NOMO-1 treated with dmso at 0.1 percent for 144 hours (cell line): Measurements from ENCODE around the gene ZNF787.

Source experiments
- DNase-seq: peaks from one replicate; lab custom pipeline; 2025; ENCODE audit not compliant: unreplicated experiment; lab: John Stamatoyannopoulos, UW

ZNF787 gene

DNA sequence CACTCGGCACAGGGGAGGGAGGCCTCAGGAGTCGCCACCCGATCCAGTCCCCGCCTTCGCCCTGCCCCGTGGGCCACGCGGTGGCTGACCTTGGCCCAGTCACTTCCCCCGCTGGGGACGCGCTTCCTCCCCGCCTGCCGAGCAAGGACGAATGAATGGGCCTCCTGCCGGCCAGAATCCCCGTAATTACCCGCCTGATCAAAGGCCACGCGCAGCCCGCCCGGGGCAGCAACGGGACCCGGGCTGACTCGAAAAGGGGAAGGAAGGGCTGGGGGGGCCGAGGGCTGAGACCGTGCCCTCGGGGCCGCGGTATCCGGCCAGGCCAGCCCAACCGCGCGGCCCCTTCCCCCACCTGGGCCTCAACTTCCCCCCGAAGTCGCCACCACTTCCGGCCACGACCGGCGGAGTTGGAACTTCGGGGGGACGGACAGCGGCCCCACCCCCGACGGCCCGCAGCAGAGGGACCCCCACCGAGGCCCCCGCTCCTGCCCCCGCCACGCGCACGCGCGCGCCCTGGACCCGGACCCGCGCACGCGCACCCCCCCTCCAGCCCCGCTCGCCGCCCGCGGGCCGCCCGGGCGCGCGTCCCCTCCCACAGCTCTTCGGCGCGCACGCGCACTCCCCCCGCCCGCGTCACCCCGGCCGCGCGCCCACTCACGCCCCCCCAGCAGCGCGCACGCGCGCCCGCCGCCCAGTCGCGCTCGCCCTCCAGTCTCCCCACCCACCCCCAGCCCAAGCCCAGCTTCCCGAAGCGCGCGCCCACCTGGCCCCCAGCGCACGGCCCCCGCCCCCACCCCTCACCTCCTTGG, 520 bp downstream of the ZNF787 start:
- DNase-seq = peak; percentile 86

DNA sequence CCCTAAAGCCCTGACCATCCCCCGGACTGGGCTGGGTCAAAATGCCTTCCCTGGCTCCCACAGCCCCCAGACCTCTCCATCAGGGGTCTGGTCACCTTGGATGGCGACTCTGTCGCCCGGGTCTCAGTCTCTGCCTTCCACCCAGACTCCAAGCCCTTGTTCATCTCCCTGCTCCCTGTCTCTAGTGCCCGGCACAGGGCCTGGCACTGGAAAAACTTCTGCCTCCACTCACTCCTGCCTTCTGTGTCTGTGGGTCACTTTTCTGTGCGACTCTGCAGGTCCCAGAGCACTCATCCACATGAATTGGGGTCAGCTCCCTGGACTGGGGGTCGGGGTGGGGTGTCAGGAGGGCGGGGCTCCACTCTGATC, 1.1 kb downstream of the ZNF787 start:
- DNase-seq = no peak

- no peak for DNase-seq
These were observed 1.5 kb downstream of the ZNF787 start for GRCh38 chr19:56119582-56119978.

GRCh38 chr19:56118666-56119581, 2.2 kb downstream of the ZNF787 start:
- DNase-seq = no peak

DNA sequence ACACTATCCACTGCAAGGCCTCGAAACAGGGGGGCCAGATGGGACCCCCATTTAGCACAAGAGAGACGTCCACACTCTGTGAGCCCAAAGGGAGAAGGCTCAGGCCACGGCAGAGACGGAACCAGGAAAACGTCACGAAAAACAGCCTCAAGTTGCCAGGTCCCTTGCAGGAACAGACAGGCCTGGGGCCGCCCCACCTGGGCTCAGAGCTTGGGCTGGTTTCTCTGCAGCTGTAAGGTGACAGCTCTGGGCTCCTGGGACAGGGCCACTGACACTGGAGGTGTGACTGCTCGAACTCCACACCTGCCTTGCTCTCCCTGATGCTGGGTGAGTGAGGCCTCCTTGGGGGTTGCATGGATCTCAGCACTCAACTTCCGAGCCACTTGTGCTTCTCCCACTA, 3.2 kb downstream of the ZNF787 start:
- DNase-seq = no peak

GRCh38 chr19:56117376-56117884, 3.7 kb downstream of the ZNF787 start:
- no peak for DNase-seq

- DNase-seq = no peak
These were observed 4.5 kb downstream of the ZNF787 start for GRCh38 chr19:56116606-56117005.

- no peak for DNase-seq
These were observed 5.6 kb downstream of the ZNF787 start for GRCh38 chr19:56115490-56115889.

DNA sequence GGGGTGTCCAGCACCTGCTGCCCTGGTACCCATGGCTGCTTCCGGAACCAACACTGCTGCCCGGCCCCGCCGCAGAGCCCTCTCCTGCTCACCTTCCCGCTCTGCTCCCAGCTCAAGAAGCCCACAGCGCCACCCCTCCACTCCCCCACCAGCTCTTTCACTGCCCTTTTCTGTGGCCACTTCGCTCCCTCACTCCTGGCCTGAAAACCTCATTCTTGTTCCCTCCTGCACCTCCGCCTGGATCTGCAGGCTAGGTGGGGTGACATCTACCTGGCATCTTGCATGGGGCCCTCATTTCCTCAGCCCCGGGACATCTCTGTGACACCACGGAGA, 6.4 kb downstream of the ZNF787 start:
- no peak for DNase-seq

DNA sequence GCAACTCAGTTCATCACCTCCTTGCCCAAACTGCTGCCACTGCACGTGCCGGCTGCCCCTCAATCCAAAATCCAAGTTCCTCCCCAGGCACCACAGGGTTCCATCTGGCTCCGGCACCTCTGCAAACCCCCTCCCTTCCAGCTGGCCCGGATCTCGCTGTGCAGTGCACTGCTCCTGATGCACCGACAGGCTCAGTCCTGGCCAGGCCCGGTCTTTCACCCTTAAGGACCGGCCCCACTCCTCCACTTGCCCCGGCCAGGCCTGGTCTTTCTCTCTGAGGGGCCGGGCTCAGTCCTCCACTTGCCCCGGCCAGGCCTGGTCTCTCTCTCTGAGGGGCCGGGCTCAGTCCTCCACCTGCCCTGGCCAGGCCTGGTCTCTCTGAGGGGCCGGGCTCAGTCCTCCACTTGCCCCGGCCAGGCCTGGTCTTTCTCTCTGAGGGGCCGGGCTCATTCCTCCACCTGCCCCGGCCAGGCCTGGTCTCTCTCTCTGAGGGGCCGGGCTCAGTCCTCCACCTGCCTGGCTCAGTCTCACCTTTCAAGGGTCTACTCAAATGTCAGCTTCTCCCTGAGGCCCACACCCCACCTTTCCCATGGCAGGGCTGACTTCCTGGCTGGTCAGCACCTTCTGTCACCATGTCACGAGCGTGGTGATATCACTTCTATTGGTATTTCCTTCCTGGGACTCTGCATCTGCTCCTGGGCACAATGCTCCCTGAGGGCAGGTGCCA, 6.9 kb downstream of the ZNF787 start:
- no peak for DNase-seq

- DNase-seq = no peak
These were observed 7.9 kb downstream of the ZNF787 start for GRCh38 chr19:56113074-56113632.

GRCh38 chr19:56112313-56112709, 8.8 kb downstream of the ZNF787 start:
- DNase-seq = no peak

DNA sequence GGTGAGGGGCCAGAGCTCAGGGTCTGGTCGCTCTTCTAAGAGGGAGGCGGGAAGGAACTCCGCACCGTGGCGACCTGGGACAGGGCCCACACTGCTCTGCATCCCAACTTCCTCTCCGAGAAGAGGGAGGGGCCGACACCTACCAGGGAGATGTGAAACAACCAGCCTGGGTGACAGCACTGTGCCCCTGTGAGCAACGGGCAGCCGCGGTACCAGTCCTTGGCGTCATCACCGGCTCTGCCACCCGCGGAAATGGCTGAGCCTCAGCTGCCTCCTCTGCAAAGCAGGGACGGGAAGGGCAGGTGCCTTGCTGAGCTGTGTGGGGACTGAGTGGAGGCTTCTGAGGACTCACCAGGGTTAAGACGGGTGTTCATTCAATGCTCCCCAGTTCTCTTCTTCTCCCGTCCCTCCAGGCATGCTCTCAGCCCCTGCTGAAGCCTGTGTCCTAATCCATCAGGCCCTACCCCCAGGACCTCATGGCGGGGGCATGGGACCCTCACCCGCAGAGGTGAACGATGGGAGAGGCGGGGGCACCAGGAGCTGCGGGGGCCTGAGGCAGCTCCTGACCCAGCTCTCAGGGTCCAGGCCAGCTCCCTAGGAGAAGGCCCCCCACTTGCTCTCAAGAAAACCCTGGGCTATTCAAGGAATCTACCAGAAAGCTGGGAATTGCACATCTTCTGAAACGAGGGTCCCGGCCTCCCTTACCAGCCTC, 9.3 kb downstream of the ZNF787 start:
- peak; percentile 25 for DNase-seq

- peak; percentile 8 for DNase-seq
These were observed 10.3 kb downstream of the ZNF787 start for GRCh38 chr19:56110515-56111448.

DNA sequence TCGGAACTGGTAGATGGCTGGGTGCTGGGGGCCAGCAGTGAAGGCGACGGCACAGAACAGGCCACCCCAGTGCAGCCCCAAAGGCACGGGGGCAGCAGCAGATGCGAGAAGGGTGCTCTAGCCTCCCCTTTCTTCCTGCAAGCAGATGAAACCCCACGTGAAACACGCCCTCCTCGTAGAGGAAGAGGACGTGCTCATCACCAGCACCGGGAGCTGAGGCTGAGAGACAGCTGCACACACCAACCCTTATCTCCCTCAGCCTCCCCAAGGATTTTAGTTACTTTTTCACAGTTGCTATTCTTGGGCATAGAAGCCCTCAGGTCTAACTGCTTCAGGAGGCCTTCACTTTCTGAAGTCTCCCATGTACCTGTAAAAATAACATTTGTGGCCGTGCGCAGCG, 11.9 kb downstream of the ZNF787 start:
- DNase-seq = no peak

DNA sequence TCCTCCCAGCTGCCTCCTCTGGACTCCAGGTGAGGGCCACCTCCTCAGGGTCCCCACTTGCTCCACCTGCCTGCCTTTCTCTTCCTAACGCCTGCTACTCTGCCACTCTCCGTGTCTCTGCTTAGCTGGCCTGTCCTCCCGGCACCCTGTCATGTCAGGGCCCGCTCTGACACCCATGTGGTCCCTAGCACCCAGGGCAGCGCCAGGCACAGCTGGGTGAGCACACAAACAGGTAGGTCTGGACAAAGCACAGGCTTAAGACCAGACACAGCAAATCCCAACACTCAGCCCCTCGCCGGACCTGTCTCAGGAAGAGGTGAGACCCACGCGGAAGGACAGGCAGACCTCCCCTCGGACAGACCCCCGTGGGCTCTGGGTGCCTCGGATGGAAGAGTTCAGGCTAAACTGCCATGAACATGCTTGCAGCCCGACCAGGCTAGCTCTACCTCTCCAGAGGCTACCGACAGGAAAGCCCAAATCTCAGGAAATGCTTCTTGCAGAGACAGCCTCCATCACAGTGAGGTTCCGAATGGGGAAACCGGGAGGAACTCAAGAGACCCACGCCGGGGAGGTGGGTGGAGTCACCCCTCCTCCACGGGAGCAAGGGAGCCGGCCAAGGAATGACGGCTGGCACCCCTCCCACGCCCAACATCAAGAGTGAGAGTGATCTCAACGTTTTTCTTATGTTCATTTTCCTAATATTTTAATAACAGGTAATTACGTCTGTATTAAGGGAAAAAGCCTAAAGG, 12.5 kb downstream of the ZNF787 start:
- no peak for DNase-seq

DNA sequence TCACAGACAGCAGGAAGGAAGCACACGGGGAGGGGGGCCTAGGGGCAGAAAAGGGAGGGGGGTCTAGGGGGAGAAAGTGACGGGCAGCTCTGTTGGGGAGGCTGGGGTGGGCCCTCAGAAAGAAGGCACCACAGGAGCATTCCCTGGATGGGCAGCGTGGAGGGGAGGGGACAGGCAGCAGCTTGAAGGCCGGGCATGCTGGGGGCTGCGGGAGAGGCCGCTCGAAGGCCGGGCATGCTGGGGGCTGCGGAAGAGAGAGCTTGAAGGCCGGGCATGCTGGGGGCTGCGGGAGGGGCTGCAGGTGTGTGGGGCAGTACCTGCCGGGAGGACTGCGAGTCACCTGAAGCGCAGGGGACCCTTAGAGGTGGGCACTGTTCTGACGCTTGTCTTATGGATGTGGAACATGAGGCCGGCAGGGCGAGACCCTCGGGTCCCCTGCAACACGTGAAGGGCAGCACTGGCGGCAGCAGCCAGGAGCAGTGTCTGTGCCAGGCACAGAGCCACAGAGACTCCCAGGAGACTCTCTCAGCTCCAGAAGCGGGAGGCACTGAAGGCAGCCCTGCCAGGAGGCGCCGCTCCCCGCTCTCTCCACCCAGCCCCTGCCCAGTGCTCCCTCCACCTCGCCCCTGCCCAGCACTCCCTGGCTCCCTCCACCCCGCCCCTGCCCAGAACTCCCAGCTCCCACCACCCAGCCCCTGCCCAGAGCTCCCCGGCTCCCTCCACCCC, 13.3 kb downstream of the ZNF787 start:
- no peak for DNase-seq

- DNase-seq = no peak
These were observed 14.1 kb downstream of the ZNF787 start for GRCh38 chr19:56106993-56107392.
